Measurements from ENCODE around the gene NCOR1. TPM values are rescaled to one million over a fixed set of nuclear protein-coding genes. Genes with fewer than 3 reads are reported as not detected.

NCOR1 gene
- total and polyA plus RNA-seq, 2 of the 8 experiments (the other 6 are each of a cell fraction or from before 2014, with no cell fraction given), result 65.4 to 142 TPM

DNA sequence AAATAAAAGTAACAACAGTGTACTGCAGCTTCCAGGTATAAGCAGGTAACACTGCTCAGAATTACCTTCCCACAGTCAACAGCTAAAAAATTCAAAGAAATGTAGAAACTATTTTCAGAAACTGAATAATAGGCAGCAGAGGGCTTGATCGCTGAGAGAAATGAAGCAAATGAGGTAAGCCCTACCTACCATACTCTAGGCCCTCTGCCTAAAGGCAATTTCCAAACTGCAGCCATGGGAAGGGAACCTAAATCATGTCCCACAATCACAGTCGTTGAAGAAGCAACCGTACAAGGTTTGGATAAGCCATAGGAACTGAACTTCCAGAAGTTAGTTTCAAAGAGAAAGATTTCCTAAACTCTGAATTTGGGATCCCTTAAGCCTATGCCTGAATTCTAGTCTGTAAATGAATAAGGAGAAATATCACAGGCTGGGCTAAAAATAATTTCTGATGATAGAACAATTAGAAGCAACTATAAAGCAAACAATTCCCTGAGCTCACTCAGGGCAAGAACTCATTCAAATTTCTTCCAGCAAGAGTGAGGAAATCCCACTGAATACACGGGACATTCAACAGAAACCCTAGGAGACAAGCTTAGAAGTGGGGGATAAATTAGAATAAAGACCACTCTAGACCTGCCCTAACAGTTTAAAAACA, 24.5 kb downstream of the NCOR1 start (continued):
- no peak for TF ChIP-seq JUND (IDR thresholded peaks at IDR 0.05; ENCODE audit: low read length)
- TF ChIP-seq POLR2AphosphoS5 (IDR thresholded peaks at IDR 0.05; ENCODE audit: low read depth, low read length), result no peak
- TF ChIP-seq TCF12 (IDR thresholded peaks at IDR 0.05; ENCODE audit: low read depth, low read length), result no peak
- no peak for TF ChIP-seq TEAD4 (IDR thresholded peaks at IDR 0.05; ENCODE audit: low read depth, low read length)
- TF ChIP-seq, protein P1, sequence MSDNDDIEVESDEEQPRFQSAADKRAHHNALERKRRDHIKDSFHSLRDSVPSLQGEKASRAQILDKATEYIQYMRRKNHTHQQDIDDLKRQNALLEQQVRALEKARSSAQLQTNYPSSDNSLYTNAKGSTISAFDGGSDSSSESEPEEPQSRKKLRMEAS (IDR thresholded peaks at IDR 0.05), result no peak
